Adrenal gland (tissue), 5 donors: ENCODE results near the gene BOD1L1.

Experiments
- POLR2A ChIP-seq, 2 donors: fragments of 450-650 bp; IDR thresholded peaks; one replicate each; pipeline ENCODE4 v1.6.1; 2017; ENCODE audit warnings: antibody characterized with exemption in 2 of 2, mild to moderate bottlenecking in 2 of 2, moderate library complexity in 1 of 2
- TF ChIP-seq, protein P1 (sequence below), 6 experiments: fragments of 450-650 bp in 4 of 6; fragments of 200-600 bp in 2 of 6; sonication (generic) in 1 of 6; IDR thresholded peaks; 1 replicate in 5 of 6; 2 replicates in 1 of 6; pipeline versions ENCODE4 v1.5.1 to v1.8.0; 2016 to 2021; ENCODE audit warnings: antibody characterized with exemption in 6 of 6, mild to moderate bottlenecking in 2 of 6, moderate library complexity in 1 of 6
- donor health status: DM: no; HTN: no; CAD: no.

DNA sequence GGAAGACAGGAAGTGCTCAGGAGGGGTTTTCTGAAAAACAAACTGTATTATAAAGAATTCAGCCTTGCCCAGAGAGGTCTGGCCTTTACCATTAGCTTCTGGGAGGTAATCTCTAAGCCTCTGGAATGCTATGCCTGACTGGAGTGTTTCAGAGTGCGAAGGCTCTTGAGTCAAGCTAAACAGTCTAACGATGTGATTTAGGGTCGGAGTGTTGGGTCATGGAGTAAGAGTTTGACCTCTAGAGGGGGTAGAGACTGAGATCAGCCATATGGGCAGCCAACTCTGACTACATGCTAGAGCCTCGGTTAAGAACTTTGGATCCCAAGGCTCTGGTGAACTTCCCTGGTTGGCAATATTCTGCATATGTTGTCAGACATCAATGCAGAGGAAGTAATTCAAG is 15.0 kb downstream of the BOD1L1 start:
- TF ChIP-seq, protein P1, sequence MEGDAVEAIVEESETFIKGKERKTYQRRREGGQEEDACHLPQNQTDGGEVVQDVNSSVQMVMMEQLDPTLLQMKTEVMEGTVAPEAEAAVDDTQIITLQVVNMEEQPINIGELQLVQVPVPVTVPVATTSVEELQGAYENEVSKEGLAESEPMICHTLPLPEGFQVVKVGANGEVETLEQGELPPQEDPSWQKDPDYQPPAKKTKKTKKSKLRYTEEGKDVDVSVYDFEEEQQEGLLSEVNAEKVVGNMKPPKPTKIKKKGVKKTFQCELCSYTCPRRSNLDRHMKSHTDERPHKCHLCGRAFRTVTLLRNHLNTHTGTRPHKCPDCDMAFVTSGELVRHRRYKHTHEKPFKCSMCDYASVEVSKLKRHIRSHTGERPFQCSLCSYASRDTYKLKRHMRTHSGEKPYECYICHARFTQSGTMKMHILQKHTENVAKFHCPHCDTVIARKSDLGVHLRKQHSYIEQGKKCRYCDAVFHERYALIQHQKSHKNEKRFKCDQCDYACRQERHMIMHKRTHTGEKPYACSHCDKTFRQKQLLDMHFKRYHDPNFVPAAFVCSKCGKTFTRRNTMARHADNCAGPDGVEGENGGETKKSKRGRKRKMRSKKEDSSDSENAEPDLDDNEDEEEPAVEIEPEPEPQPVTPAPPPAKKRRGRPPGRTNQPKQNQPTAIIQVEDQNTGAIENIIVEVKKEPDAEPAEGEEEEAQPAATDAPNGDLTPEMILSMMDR (IDR thresholded peaks at IDR 0.05) = no peak
- TF ChIP-seq POLR2A (IDR thresholded peaks at IDR 0.05) = no peak
